Measurements from ENCODE around the gene SNRNP48.

The SNRNP48 gene

GRCh38 chr6:7547315-7547714, 42.7 kb upstream of the SNRNP48 start:
- no peak for DNase-seq
- no peak for TF ChIP-seq POLR2A (IDR thresholded peaks at IDR 0.05; ENCODE audit: low read length)
- TF ChIP-seq GATA1 (IDR thresholded peaks at IDR 0.05; ENCODE audit: low read depth, low read length), result no peak

GRCh38 chr6:7550433-7550801, 39.6 kb upstream of the SNRNP48 start:
- TF ChIP-seq GATA1 (IDR thresholded peaks at IDR 0.05; ENCODE audit: low read depth, low read length) (no peak), POLR2A (IDR thresholded peaks at IDR 0.05; ENCODE audit: low read length) (no peak)
- no peak for DNase-seq

GRCh38 chr6:7554533-7555275, 35.3 kb upstream of the SNRNP48 start:
- no peak for DNase-seq
- TF ChIP-seq GATA1 (IDR thresholded peaks at IDR 0.05; ENCODE audit: low read depth, low read length) (no peak), POLR2A (IDR thresholded peaks at IDR 0.05; ENCODE audit: low read length) (no peak)

GRCh38 chr6:7555671-7556070, 34.3 kb upstream of the SNRNP48 start:
- no peak for DNase-seq
- TF ChIP-seq GATA1 (IDR thresholded peaks at IDR 0.05; ENCODE audit: low read depth, low read length) (no peak), POLR2A (IDR thresholded peaks at IDR 0.05; ENCODE audit: low read length) (no peak)

- DNase-seq, result no peak
- no peak for TF ChIP-seq POLR2A (IDR thresholded peaks at IDR 0.05; ENCODE audit: low read length)
- no peak for TF ChIP-seq GATA1 (IDR thresholded peaks at IDR 0.05; ENCODE audit: low read depth, low read length)
Measured at GRCh38 chr6:7556394-7557106, 33.4 kb upstream of the SNRNP48 start.

- no peak for DNase-seq
- TF ChIP-seq GATA1 (IDR thresholded peaks at IDR 0.05; ENCODE audit: low read depth, low read length) (no peak), POLR2A (IDR thresholded peaks at IDR 0.05; ENCODE audit: low read length) (no peak)
Measured at GRCh38 chr6:7557652-7558051, 32.3 kb upstream of the SNRNP48 start.

GRCh38 chr6:7558781-7559180, 31.2 kb upstream of the SNRNP48 start:
- TF ChIP-seq POLR2A (IDR thresholded peaks at IDR 0.05; ENCODE audit: low read length), result no peak
- no peak for TF ChIP-seq GATA1 (IDR thresholded peaks at IDR 0.05; ENCODE audit: low read depth, low read length)
- no peak for DNase-seq

- TF ChIP-seq POLR2A (IDR thresholded peaks at IDR 0.05; ENCODE audit: low read length) (no peak), GATA1 (IDR thresholded peaks at IDR 0.05; ENCODE audit: low read depth, low read length) (no peak)
Measured at GRCh38 chr6:7559196-7559595, 30.8 kb upstream of the SNRNP48 start.

GRCh38 chr6:7559651-7560385, 30.2 kb upstream of the SNRNP48 start:
- TF ChIP-seq POLR2A (IDR thresholded peaks at IDR 0.05; ENCODE audit: low read length) (no peak), GATA1 (IDR thresholded peaks at IDR 0.05; ENCODE audit: low read depth, low read length) (no peak)
- no peak for DNase-seq

More at GRCh38 chr6:7559196-7559595, 30.8 kb upstream of the SNRNP48 start:
- DNase-seq, result no peak

GRCh38 chr6:7561153-7561964, 28.6 kb upstream of the SNRNP48 start:
- TF ChIP-seq GATA1 (IDR thresholded peaks at IDR 0.05; ENCODE audit: low read depth, low read length) (no peak), POLR2A (IDR thresholded peaks at IDR 0.05; ENCODE audit: low read length) (no peak)
- DNase-seq, result no peak

GRCh38 chr6:7562769-7563168, 27.2 kb upstream of the SNRNP48 start:
- no peak for DNase-seq
- TF ChIP-seq POLR2A (IDR thresholded peaks at IDR 0.05; ENCODE audit: low read length), result no peak
- no peak for TF ChIP-seq GATA1 (IDR thresholded peaks at IDR 0.05; ENCODE audit: low read depth, low read length)

- TF ChIP-seq POLR2A (IDR thresholded peaks at IDR 0.05; ENCODE audit: low read length) (no peak), GATA1 (IDR thresholded peaks at IDR 0.05; ENCODE audit: low read depth, low read length) (no peak)
- no peak for DNase-seq
Measured at GRCh38 chr6:7566107-7566506, 23.9 kb upstream of the SNRNP48 start.

- TF ChIP-seq POLR2A (IDR thresholded peaks at IDR 0.05; ENCODE audit: low read length) (no peak), GATA1 (IDR thresholded peaks at IDR 0.05; ENCODE audit: low read depth, low read length) (no peak)
- peak in 1 of 2 experiments; percentile 4 for DNase-seq
Measured at GRCh38 chr6:7566617-7567173, 23.3 kb upstream of the SNRNP48 start.
